Ishikawa (cell line): Measurements from ENCODE around the gene GMPPA.

Experiments
- CEBPB ChIP-seq: IDR thresholded peaks from 2 replicates; pipeline ENCODE4 v1.6.1; 2012
- CREB1 ChIP-seq: IDR thresholded peaks from 2 replicates; pipeline ENCODE4 v1.6.1; 2012; ENCODE audit warnings: low read depth
- EGR1 ChIP-seq: IDR thresholded peaks from 2 replicates; pipeline ENCODE4 v1.6.1; 2012
- EP300 ChIP-seq: IDR thresholded peaks from 2 replicates; pipeline ENCODE4 v1.6.1; 2012; ENCODE audit warnings: borderline replicate concordance
- FOXM1 ChIP-seq: IDR thresholded peaks from 2 replicates; pipeline ENCODE4 v1.6.1; 2012; ENCODE audit warnings: low read depth, borderline replicate concordance
- MAX ChIP-seq: IDR thresholded peaks from 2 replicates; pipeline ENCODE4 v1.6.1; 2012
- NFIC ChIP-seq: IDR thresholded peaks from 2 replicates; pipeline ENCODE4 v1.6.1; 2012
- RAD21 ChIP-seq: IDR thresholded peaks from 2 replicates; pipeline ENCODE4 v1.6.1; 2012; ENCODE audit warnings: low read depth
- TAF1 ChIP-seq: IDR thresholded peaks from 2 replicates; pipeline ENCODE4 v1.6.1; 2012; ENCODE audit warnings: low read depth, mild to moderate bottlenecking
- TCF12 ChIP-seq: IDR thresholded peaks from 2 replicates; pipeline ENCODE4 v1.6.1; 2012; ENCODE audit warnings: low read depth
- TEAD4 ChIP-seq: IDR thresholded peaks from 2 replicates; pipeline ENCODE4 v1.6.1; 2012
- USF1 ChIP-seq: IDR thresholded peaks from 2 replicates; pipeline ENCODE4 v1.6.1; 2012
- YY1 ChIP-seq: IDR thresholded peaks from 2 replicates; pipeline ENCODE4 v1.6.1; 2012; ENCODE audit warnings: low read depth
- ZBTB7A ChIP-seq: IDR thresholded peaks from 2 replicates; pipeline ENCODE4 v1.6.1; 2012; ENCODE audit warnings: low read depth
- TF ChIP-seq, protein P1 (sequence below): IDR thresholded peaks from 2 replicates; pipeline ENCODE4 v1.6.1; 2012; ENCODE audit warnings: low read depth, mild to moderate bottlenecking

Gene GMPPA

GRCh38 chr2:219465659-219466561 is 32.8 kb upstream of the GMPPA start:
- TF ChIP-seq, protein P1, sequence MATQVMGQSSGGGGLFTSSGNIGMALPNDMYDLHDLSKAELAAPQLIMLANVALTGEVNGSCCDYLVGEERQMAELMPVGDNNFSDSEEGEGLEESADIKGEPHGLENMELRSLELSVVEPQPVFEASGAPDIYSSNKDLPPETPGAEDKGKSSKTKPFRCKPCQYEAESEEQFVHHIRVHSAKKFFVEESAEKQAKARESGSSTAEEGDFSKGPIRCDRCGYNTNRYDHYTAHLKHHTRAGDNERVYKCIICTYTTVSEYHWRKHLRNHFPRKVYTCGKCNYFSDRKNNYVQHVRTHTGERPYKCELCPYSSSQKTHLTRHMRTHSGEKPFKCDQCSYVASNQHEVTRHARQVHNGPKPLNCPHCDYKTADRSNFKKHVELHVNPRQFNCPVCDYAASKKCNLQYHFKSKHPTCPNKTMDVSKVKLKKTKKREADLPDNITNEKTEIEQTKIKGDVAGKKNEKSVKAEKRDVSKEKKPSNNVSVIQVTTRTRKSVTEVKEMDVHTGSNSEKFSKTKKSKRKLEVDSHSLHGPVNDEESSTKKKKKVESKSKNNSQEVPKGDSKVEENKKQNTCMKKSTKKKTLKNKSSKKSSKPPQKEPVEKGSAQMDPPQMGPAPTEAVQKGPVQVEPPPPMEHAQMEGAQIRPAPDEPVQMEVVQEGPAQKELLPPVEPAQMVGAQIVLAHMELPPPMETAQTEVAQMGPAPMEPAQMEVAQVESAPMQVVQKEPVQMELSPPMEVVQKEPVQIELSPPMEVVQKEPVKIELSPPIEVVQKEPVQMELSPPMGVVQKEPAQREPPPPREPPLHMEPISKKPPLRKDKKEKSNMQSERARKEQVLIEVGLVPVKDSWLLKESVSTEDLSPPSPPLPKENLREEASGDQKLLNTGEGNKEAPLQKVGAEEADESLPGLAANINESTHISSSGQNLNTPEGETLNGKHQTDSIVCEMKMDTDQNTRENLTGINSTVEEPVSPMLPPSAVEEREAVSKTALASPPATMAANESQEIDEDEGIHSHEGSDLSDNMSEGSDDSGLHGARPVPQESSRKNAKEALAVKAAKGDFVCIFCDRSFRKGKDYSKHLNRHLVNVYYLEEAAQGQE: no peak

GRCh38 chr2:219466816-219467735 is 31.6 kb upstream of the GMPPA start:
- TF ChIP-seq CEBPB (no peak), RAD21 (no peak), EP300 (no peak), MAX (no peak), TAF1 (no peak), TEAD4 (no peak), YY1 (no peak), TCF12 (no peak), USF1 (no peak), NFIC (no peak), FOXM1 (no peak), ZBTB7A (no peak), CREB1 (no peak), EGR1 (no peak)
- TF ChIP-seq, protein P1: no peak

DNA sequence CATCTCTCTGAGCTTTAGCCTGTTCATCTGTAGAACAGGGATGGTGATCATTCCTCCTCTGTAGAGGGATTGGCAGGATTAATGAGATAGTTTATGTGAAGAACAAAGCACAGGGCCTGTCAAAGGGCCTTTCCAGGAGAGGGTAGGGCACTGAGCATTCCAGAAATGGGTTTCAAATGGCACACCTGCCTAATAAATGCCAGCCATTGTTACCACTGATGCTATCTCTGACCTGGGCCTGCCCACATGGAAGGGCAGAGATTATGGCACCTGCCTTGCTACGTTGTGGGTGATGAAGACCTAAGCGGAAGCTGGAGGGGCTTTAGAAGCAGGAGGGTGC is 31.0 kb upstream of the GMPPA start:
- TF ChIP-seq EGR1 (no peak), NFIC (no peak), MAX (no peak), CREB1 (no peak), ZBTB7A (no peak), FOXM1 (no peak), TEAD4 (no peak), RAD21 (no peak), EP300 (no peak), YY1 (no peak), USF1 (no peak), TAF1 (no peak), CEBPB (no peak), TCF12 (no peak)
- TF ChIP-seq, protein P1: no peak
